Measurements from ENCODE around the gene STAG1. TPM values are rescaled to one million over a fixed set of nuclear protein-coding genes. Genes with fewer than 3 reads are reported as not detected.
"Not testable (repeated sequence)": the region's sequence is repeated elsewhere in the genome, so short reads cannot be mapped to it uniquely, and the experiment has no call there.

The STAG1 gene
- total RNA-seq, 6 experiments from 2014 or later = 33.7 to 45.3 (median 43.8) TPM

DNA sequence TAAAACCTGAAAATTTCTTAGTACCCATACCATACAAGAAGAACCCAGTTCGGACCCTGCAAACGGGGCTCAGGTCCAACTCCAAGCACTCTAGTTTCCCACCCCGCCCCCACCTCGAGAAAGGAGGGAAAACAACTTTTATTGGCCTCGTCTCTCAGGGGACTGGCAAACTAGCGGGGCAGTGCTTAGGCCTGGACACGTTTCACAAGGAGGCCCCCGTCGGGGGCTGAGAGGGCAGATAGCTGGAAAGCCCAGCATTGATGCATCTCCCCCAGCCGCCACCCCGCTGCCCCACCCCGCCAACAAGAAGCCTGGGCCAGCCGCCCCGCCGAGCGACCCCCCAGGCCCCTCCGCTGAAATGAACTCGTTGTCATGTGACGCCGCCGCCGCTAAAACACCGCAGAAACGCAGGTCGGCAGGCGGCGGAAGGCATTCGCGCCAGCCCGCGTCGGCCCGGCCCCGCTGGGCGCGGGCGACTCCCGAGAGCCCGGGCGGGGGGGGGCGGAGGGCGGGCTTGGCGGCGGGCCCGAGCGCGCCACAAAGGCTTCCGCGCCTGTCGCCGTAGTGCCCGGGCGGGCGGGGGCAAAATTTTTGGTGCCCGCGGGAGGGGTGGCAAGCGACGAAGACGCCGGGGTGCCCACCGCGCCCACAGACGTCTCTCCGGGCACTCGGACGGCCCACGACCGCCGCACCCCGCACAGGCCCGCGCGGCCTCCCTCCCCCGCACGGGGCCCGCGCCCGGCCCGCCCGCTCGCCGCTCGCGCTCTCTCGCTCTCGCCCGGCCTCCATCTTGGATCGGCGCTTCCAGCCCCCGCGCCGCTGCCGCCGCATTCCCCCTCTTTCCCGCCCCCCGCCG lies 634 bp downstream of the STAG1 start:
- Mint-ChIP-seq H3K36me3 (ENCODE audit: low read depth) (peaks cover 13% of the 10 kb centered on the region; the same call in 1 of the 2 replicates), H3K4me3 (peak overlapping the region; percentile 92), H3K9me3 (no peaks in the 10 kb centered on the region), H3K27ac (peak overlapping the region; percentile 97), H3K4me1 (ENCODE audit: low read depth) (peaks cover 44% of the 10 kb centered on the region), H3K27me3 (ENCODE audit: insufficient read depth) (peaks cover 6% of the 10 kb centered on the region)
- TF ChIP-seq, protein P1, sequence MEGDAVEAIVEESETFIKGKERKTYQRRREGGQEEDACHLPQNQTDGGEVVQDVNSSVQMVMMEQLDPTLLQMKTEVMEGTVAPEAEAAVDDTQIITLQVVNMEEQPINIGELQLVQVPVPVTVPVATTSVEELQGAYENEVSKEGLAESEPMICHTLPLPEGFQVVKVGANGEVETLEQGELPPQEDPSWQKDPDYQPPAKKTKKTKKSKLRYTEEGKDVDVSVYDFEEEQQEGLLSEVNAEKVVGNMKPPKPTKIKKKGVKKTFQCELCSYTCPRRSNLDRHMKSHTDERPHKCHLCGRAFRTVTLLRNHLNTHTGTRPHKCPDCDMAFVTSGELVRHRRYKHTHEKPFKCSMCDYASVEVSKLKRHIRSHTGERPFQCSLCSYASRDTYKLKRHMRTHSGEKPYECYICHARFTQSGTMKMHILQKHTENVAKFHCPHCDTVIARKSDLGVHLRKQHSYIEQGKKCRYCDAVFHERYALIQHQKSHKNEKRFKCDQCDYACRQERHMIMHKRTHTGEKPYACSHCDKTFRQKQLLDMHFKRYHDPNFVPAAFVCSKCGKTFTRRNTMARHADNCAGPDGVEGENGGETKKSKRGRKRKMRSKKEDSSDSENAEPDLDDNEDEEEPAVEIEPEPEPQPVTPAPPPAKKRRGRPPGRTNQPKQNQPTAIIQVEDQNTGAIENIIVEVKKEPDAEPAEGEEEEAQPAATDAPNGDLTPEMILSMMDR (IDR thresholded peaks at IDR 0.05) = no peak
- peak; percentile 54 for DNase-seq

DNA sequence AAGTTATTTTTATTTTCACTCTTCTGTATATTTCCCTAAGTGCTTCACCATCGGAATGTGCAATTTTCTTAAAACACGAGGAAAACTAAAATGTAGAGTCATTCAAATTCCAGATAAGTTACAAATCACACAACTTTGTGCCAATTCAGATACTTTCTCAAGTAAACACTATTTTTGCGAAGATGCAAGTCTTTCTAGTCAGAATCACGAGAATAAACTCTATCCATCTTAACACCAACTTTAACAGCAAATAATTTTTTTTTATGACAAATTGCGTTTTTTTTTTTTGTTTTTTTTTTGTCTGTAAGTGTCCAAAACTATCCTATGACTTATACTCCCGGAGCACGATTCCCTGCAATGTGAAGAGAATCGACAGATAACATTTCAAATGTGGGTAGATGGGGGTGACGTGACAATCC lies 1.3 kb downstream of the STAG1 start:
- peaks cover 50% of the 10 kb centered on the region for H3K4me1 Mint-ChIP-seq (ENCODE audit: low read depth)
- peak overlapping the region; percentile 96 for H3K27ac Mint-ChIP-seq
- peaks cover 6% of the 10 kb centered on the region for H3K27me3 Mint-ChIP-seq (ENCODE audit: insufficient read depth)
- H3K4me3 Mint-ChIP-seq = peak overlapping the region; percentile 92
- DNase-seq = peak; percentile 67
- H3K9me3 Mint-ChIP-seq = no peaks in the 10 kb centered on the region
- TF ChIP-seq, protein P1 (IDR thresholded peaks at IDR 0.05) = no peak
- H3K36me3 Mint-ChIP-seq (ENCODE audit: low read depth) = peaks cover 13% of the 10 kb centered on the region; the same call in 1 of the 2 replicates

GRCh38 chr3:136750209-136750896 lies 1.8 kb downstream of the STAG1 start:
- no peaks in the 10 kb centered on the region for H3K9me3 Mint-ChIP-seq
- H3K27me3 Mint-ChIP-seq (ENCODE audit: insufficient read depth) = peaks cover 6% of the 10 kb centered on the region
- H3K4me3 Mint-ChIP-seq = peak overlapping the region; percentile 92
- TF ChIP-seq, protein P1 (IDR thresholded peaks at IDR 0.05) = no peak
- peaks cover 56% of the 10 kb centered on the region for H3K4me1 Mint-ChIP-seq (ENCODE audit: low read depth)
- DNase-seq = no peak
- H3K27ac Mint-ChIP-seq = peak overlapping the region; percentile 96
- H3K36me3 Mint-ChIP-seq (ENCODE audit: low read depth) = peaks cover 13% of the 10 kb centered on the region; the same call in 1 of the 2 replicates

DNA sequence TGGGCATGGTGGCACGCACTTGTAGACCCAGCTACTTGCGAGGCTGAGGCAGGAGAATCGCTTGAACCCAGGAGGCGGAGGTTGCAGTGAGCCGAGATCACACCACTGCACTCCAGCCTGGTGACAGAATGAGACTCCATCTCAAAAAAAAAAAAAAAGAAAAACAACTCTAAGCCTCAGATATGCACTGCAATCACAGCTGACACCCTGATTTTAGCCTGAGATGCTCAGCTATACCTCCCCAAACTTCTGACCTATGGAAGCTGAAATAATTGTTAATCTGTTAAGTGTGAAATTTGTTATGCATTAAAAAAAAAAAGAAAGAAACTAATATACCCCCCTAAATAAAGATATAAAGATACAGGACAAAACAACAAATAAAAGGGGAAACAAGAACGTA lies 2.6 kb downstream of the STAG1 start:
- not testable (repeated sequence) for DNase-seq; H3K9me3 Mint-ChIP-seq; H3K27me3 Mint-ChIP-seq (ENCODE audit: insufficient read depth)

DNA sequence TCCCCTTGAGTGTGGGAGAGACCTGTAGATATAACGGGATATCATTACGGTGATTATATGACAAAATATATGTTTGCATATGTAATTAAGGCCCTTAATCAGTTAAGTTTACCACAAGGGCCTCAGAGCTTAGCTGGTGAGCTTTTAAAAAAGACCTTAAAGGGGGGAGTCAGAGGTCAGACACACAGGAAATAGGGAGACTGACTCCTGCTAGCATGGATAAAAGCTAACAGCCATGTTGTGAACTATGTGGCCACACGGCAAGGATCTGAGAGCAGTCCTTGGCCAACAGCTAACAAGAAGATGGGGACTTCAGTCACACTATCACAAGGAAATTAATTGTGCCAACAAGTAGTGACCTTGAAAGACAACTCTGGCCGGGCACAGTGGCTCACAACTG lies 3.1 kb downstream of the STAG1 start:
- TF ChIP-seq, protein P1 (IDR thresholded peaks at IDR 0.05) = no peak
- DNase-seq = no peak
- H3K9me3 Mint-ChIP-seq = no peaks in the 10 kb centered on the region
- H3K27me3 Mint-ChIP-seq (ENCODE audit: insufficient read depth) = peaks cover 6% of the 10 kb centered on the region
- peak overlapping the region; percentile 96 for H3K27ac Mint-ChIP-seq
- H3K4me3 Mint-ChIP-seq = peak overlapping the region; percentile 92
- peaks cover 62% of the 10 kb centered on the region for H3K4me1 Mint-ChIP-seq (ENCODE audit: low read depth)
- H3K36me3 Mint-ChIP-seq (ENCODE audit: low read depth) = peaks cover 8% of the 10 kb centered on the region; the same call in 1 of the 2 replicates

More for the DNA sequence above, 2.6 kb downstream of the STAG1 start:
- Mint-ChIP-seq H3K4me1 (ENCODE audit: low read depth) (peaks cover 63% of the 10 kb centered on the region), H3K27ac (peak overlapping the region; percentile 96), H3K36me3 (ENCODE audit: low read depth) (peaks cover 13% of the 10 kb centered on the region; the same call in 1 of the 2 replicates), H3K4me3 (peak overlapping the region; percentile 92)

All from HFFc6 (cell line).